H9 (cell line): ENCODE results near the gene ASGR1. TPM values are rescaled to one million over a fixed set of nuclear protein-coding genes. Genes with fewer than 3 reads are reported as not detected.
A peak's percentile ranks its signal among the peaks of the same experiment; 100 is the strongest.

ENCODE experiments used
- DNase-seq: peaks from one replicate; pipeline ENCODE4 v3.0.0-alpha.2; 2017
- H2AFZ ChIP-seq: one replicate; pipeline ENCODE4 v1.6.1; 2013; ENCODE audit warnings: mild to moderate bottlenecking, low read length, control low read depth, moderate library complexity
- H2AK5ac ChIP-seq: 2 replicates; pipeline ENCODE4 v1.6.1; 2013; ENCODE audit warnings: low read length, control low read depth, mixed read lengths; ENCODE audit not compliant: insufficient read length
- H2BK120ac ChIP-seq: one replicate; pipeline ENCODE4 v1.6.1; 2013; ENCODE audit warnings: low read depth, mild to moderate bottlenecking, low read length, control low read depth, inconsistent platforms; ENCODE audit not compliant: poor library complexity, severe bottlenecking
- H2BK12ac ChIP-seq: 2 replicates; pipeline ENCODE4 v1.6.1; 2013; ENCODE audit warnings: low read length, control low read depth, mixed read lengths, low read depth; ENCODE audit not compliant: insufficient read length
- H2BK15ac ChIP-seq: 2 replicates; pipeline ENCODE4 v1.6.1; 2013; ENCODE audit warnings: low read depth, low read length, control low read depth
- H2BK20ac ChIP-seq: one replicate; pipeline ENCODE4 v1.6.1; 2013; ENCODE audit warnings: low read depth, mild to moderate bottlenecking, low read length, control low read depth, inconsistent platforms; ENCODE audit not compliant: poor library complexity, severe bottlenecking
- H2BK5ac ChIP-seq: 2 replicates; pipeline ENCODE4 v1.6.1; 2013; ENCODE audit warnings: low read length, control low read depth, mixed read lengths; ENCODE audit not compliant: insufficient read length
- H3K14ac ChIP-seq: 2 replicates; pipeline ENCODE4 v1.6.1; 2013; ENCODE audit warnings: low read length, control low read depth; ENCODE audit not compliant: insufficient read depth
- H3K18ac ChIP-seq: 2 replicates; pipeline ENCODE4 v1.6.1; 2013; ENCODE audit warnings: low read depth, mild to moderate bottlenecking, mixed read lengths, low read length, control low read depth; ENCODE audit not compliant: insufficient read length
- H3K23ac ChIP-seq: 2 replicates; pipeline ENCODE4 v1.6.1; 2013; ENCODE audit warnings: low read length, control low read depth, mixed read lengths, low read depth; ENCODE audit not compliant: insufficient read length
- H3K23me2 ChIP-seq: 2 replicates; pipeline ENCODE4 v1.6.1; 2013; ENCODE audit warnings: low read depth, mild to moderate bottlenecking, mixed read lengths, low read length, control low read depth; ENCODE audit not compliant: insufficient read length, poor library complexity, severe bottlenecking
- H3K27ac ChIP-seq: 2 replicates; pipeline ENCODE4 v1.5.1; 2013; ENCODE audit warnings: low read length, control low read depth, mixed read lengths, low read depth; ENCODE audit not compliant: insufficient read length
- H3K27me3 ChIP-seq: 2 replicates; pipeline ENCODE4 v1.6.1; 2013; ENCODE audit warnings: low read length, control low read depth, inconsistent platforms; ENCODE audit not compliant: insufficient read depth
- H3K4ac ChIP-seq: 2 replicates; pipeline ENCODE4 v1.6.1; 2013; ENCODE audit warnings: low read depth, mild to moderate bottlenecking, control low read depth, inconsistent platforms, low read length, moderate library complexity
- H3K4me1 ChIP-seq: 2 replicates; pipeline ENCODE4 v1.6.1; 2013; ENCODE audit warnings: low read length, control low read depth, inconsistent platforms; ENCODE audit not compliant: insufficient read depth
- H3K4me2 ChIP-seq: 2 replicates; pipeline ENCODE4 v1.6.1; 2013; ENCODE audit warnings: low read length, control low read depth, mixed read lengths; ENCODE audit not compliant: insufficient read length, insufficient read depth
- H3K56ac ChIP-seq: 2 replicates; pipeline ENCODE4 v1.6.1; 2013; ENCODE audit warnings: low read depth, mild to moderate bottlenecking, mixed read lengths, low read length, control low read depth; ENCODE audit not compliant: insufficient read length
- H3K79me1 ChIP-seq: 2 replicates; pipeline ENCODE4 v1.6.1; 2013; ENCODE audit warnings: low read depth, mild to moderate bottlenecking, moderate library complexity, low read length, control low read depth, inconsistent platforms; ENCODE audit not compliant: insufficient read depth, poor library complexity, severe bottlenecking
- H3K79me2 ChIP-seq: 2 replicates; pipeline ENCODE4 v1.6.1; 2013; ENCODE audit warnings: low read length, control low read depth, inconsistent platforms; ENCODE audit not compliant: insufficient read depth
- H3K9ac ChIP-seq: 2 replicates; pipeline ENCODE4 v1.6.1; 2013; ENCODE audit warnings: low read length, control low read depth, mixed read lengths; ENCODE audit not compliant: insufficient read length; ENCODE audit errors: extremely low read depth
- H3K9me3 ChIP-seq: one replicate; pipeline ENCODE4 v1.6.1; 2013; ENCODE audit warnings: low read depth, low read length, inconsistent platforms; ENCODE audit not compliant: control insufficient read depth
- H3T11ph ChIP-seq: one replicate; pipeline ENCODE4 v1.6.1; 2013; ENCODE audit warnings: mild to moderate bottlenecking, low read length, control low read depth, inconsistent platforms
- H4K20me1 ChIP-seq: one replicate; pipeline ENCODE4 v1.6.1; 2013; ENCODE audit not compliant: control insufficient read depth, insufficient read length, insufficient read depth
- H4K5ac ChIP-seq: 2 replicates; pipeline ENCODE4 v1.6.1; 2013; ENCODE audit warnings: low read depth, mild to moderate bottlenecking, mixed read lengths, low read length, control low read depth; ENCODE audit not compliant: insufficient read length
- H4K8ac ChIP-seq: replicated peaks from 2 replicates; pipeline ENCODE4 v1.6.1; 2013; ENCODE audit warnings: low read length, control low read depth, mixed read lengths, low read depth; ENCODE audit not compliant: insufficient read length
- H4K91ac ChIP-seq: 2 replicates; pipeline ENCODE4 v1.6.1; 2013; ENCODE audit warnings: low read depth, mild to moderate bottlenecking, moderate library complexity, mixed read lengths, low read length, control low read depth; ENCODE audit not compliant: insufficient read length
- H3K27ac Mint-ChIP-seq, 3 experiments: 2 replicates in 2 of 3; 3 replicates in 1 of 3; pipeline ENCODE4 v1.8.0; 2020 to 2021; ENCODE audit warnings: mixed read lengths in 3 of 3, mild to moderate bottlenecking in 1 of 3, moderate library complexity in 1 of 3
- H3K27me3 Mint-ChIP-seq: 2 replicates; pipeline ENCODE4 v1.8.0; 2021; ENCODE audit warnings: low read depth, mild to moderate bottlenecking, moderate library complexity, mixed read lengths
- H3K36me3 Mint-ChIP-seq, 3 experiments: 2 replicates in 2 of 3; 3 replicates in 1 of 3; pipeline ENCODE4 v1.8.0; 2020 to 2021; ENCODE audit warnings: low read depth in 3 of 3, mixed read lengths in 3 of 3; ENCODE audit not compliant: insufficient read depth in 1 of 3
- H3K4me1 Mint-ChIP-seq, 2 experiments: 2 replicates each; pipeline ENCODE4 v1.8.0; 2020; ENCODE audit warnings: mixed read lengths in 2 of 2
- H3K4me3 Mint-ChIP-seq, 2 experiments: 2 replicates in 1 of 2; 3 replicates in 1 of 2; pipeline ENCODE4 v1.8.0; 2020 to 2021; ENCODE audit warnings: mild to moderate bottlenecking in 2 of 2, mixed read lengths in 2 of 2, moderate library complexity in 1 of 2
- H3K9me3 Mint-ChIP-seq, 2 experiments: 2 replicates in 1 of 2; 3 replicates in 1 of 2; pipeline ENCODE4 v1.8.0; 2020; ENCODE audit warnings: mild to moderate bottlenecking in 2 of 2, mixed read lengths in 2 of 2, moderate library complexity in 1 of 2
- CTCF ChIP-seq: fragments of 200-600 bp; sonication (generic); conservative IDR thresholded peaks from 3 replicates; pipeline ENCODE4 v1.8.0; 2021; ENCODE audit warnings: antibody characterized with exemption, mild to moderate bottlenecking
- WGBS: extraction: QIAGEN DNeasy Blood & Tissue Kit; methylation state at CpG from one replicate; pipeline ENCODE4 v1.1.7; 2013; ENCODE audit warnings: missing lambda C conversion rate, low lambda C conversion rate, mixed read lengths; ENCODE audit not compliant: insufficient read length; ENCODE audit errors: extremely low coverage; 5-methylcytosine and 5-hydroxymethylcytosine counted together
- total RNA-seq: library from RNA; stranded (reverse); gene quantifications from 2 replicates; pipeline ENCODE4 v1.2.1, GENCODE V29; 2021

Gene ASGR1
- total RNA-seq, 1 experiment from 2014 or later: 5.9 TPM

DNA sequence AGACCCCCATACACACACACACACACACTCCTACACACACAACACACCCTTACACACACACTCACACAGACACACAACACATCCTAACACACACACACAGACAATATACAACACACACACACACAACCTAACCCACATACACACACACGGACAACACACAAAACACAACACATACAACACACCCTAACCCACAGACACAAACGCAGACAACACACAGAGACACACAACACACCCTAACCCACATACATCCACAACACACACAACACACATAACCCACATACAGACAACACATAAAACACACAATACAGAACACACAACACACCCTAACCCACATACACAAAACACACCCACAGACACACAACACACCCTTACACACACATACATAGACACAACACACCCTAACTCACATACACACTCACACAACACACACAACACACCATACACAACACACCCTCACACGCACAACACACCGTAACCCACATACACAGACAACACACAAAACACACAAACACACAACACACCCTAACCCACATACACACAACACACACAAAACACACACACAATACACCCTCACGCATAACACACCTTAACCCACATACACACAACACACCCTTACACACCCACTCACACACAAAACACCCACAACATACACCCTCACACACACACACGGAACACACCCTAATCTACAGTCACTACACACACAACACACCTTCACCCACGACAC, 4.4 kb downstream of the ASGR1 start:
- Mint-ChIP-seq H3K9me3 (peaks cover 0 to 2% of the 10 kb centered on the region in 2 experiments; a peak in 2 of 5 replicates), H3K4me3 (no peak overlapping the region), H3K27ac (no peak overlapping the region), H3K4me1 (peaks cover 5 to 10% of the 10 kb centered on the region in 2 experiments; a peak in 3 of 4 replicates), H3K27me3 (peaks cover 31% of the 10 kb centered on the region), H3K36me3 (no peaks in the 10 kb centered on the region)
- Histone ChIP-seq H4K20me1 (no peaks in the 10 kb centered on the region), H4K8ac (no peak overlapping the region), H3K23me2 (peaks cover 16% of the 10 kb centered on the region), H4K91ac (no peak overlapping the region), H3K9ac (no peak overlapping the region), H2BK5ac (no peak overlapping the region), H3K14ac (no peak overlapping the region), H3K79me2 (no peaks in the 10 kb centered on the region), H4K5ac (no peak overlapping the region), H3K56ac (no peak overlapping the region), H3K27ac (no peak overlapping the region), H3K27me3 (peaks cover 5% of the 10 kb centered on the region; the same call in 1 of the 2 replicates), H3K18ac (no peak overlapping the region), H3K4me2 (peak overlapping the region; percentile 39), H2BK20ac (no peak overlapping the region), H2BK12ac (no peak overlapping the region), H2AK5ac (no peak overlapping the region), H3K23ac (no peak overlapping the region), H3K4ac (no peak overlapping the region), H3K4me1 (no peaks in the 10 kb centered on the region; the same call in 1 of the 2 replicates), H3K79me1 (no peaks in the 10 kb centered on the region), H2BK120ac (no peak overlapping the region), H2BK15ac (no peak overlapping the region), H3T11ph (no peak overlapping the region), H3K9me3 (no peaks in the 10 kb centered on the region), H2AFZ (no peak overlapping the region)
- TF ChIP-seq CTCF: no peak
- DNase-seq: no peak
- 100% methylated on average over 7 of the region's 7 CpGs for WGBS
